Measurements from ENCODE around the gene PIKFYVE. TPM values are rescaled to one million over a fixed set of nuclear protein-coding genes. Genes with fewer than 3 reads are reported as not detected.

The PIKFYVE gene
- total and polyA plus RNA-seq, 2 of the 8 experiments (the other 6 are each of a cell fraction or from before 2014, with no cell fraction given) = 8.8 to 33.5 TPM

- H3K23me2 ChIP-seq (ENCODE audit: low read depth, low read length) = peaks cover 2% of the 10 kb centered on the region; the same call in 1 of the 2 replicates
- H3K56ac ChIP-seq (replicated peaks; ENCODE audit: insufficient read length, low read depth, low read length) = no peak overlapping the region
- peak overlapping the region in 1 of 2 experiments; percentile 70; a peak in 1 of 4 replicates for H3K4me2 ChIP-seq (ENCODE audit: insufficient read depth in 1 of 2, low read depth in 2 of 2, low read length in 2 of 2)
- H3K14ac ChIP-seq (ENCODE audit: insufficient read length) = no peak overlapping the region
- no peak overlapping the region for H2BK12ac ChIP-seq (ENCODE audit: low read depth, low read length)
- TF ChIP-seq, protein P1, sequence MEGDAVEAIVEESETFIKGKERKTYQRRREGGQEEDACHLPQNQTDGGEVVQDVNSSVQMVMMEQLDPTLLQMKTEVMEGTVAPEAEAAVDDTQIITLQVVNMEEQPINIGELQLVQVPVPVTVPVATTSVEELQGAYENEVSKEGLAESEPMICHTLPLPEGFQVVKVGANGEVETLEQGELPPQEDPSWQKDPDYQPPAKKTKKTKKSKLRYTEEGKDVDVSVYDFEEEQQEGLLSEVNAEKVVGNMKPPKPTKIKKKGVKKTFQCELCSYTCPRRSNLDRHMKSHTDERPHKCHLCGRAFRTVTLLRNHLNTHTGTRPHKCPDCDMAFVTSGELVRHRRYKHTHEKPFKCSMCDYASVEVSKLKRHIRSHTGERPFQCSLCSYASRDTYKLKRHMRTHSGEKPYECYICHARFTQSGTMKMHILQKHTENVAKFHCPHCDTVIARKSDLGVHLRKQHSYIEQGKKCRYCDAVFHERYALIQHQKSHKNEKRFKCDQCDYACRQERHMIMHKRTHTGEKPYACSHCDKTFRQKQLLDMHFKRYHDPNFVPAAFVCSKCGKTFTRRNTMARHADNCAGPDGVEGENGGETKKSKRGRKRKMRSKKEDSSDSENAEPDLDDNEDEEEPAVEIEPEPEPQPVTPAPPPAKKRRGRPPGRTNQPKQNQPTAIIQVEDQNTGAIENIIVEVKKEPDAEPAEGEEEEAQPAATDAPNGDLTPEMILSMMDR (IDR thresholded peaks at IDR 0.05; ENCODE audit: control extremely low read depth in 1 of 3, insufficient read depth in 1 of 3, low read depth in 1 of 3, low read length in 3 of 3) = peak in 2 of 3 experiments; percentile 18 to 22; a peak in 2 of 4 replicates
- no peak for TF ChIP-seq KDM4A (IDR thresholded peaks at IDR 0.05; ENCODE audit: low read depth, low read length, severe bottlenecking)
- DNase-seq (ENCODE audit: low read depth in 1 of 2, low spot score in 2 of 2) (no peak), FAIRE-seq (no peak)
- H4K8ac ChIP-seq (ENCODE audit: extremely low read depth, insufficient read depth, low read length) = no peak overlapping the region
- no peak overlapping the region for H3K23ac ChIP-seq (ENCODE audit: insufficient read length)
- peaks cover 0 to 4% (median under 1%) of the 10 kb centered on the region in 4 experiments; a peak in 2 of 7 replicates for H3K4me1 ChIP-seq (replicated peaks in 1 of 4; ENCODE audit: control insufficient read depth in 3 of 4, insufficient read depth in 4 of 4, low read length in 3 of 4)
- no peaks in the 10 kb centered on the region for H3K9me3 ChIP-seq (ENCODE audit: insufficient read depth in 2 of 2, low read depth in 1 of 2, low read length in 1 of 2)
- peaks cover 0 to 1% of the 10 kb centered on the region in 2 experiments for H4K20me1 ChIP-seq (replicated peaks in 1 of 2; ENCODE audit: control insufficient read depth in 1 of 2, insufficient read depth in 2 of 2, low read length in 2 of 2)
- H2BK20ac ChIP-seq (ENCODE audit: low read length) = no peak overlapping the region
- H3K9ac ChIP-seq (replicated peaks in 1 of 4; ENCODE audit: extremely low read depth in 1 of 4, low read depth in 3 of 4, low read length in 3 of 4) = no peak overlapping the region
- H4K91ac ChIP-seq (replicated peaks; ENCODE audit: insufficient read length, low read length) = no peak overlapping the region
- no peak overlapping the region for H2BK5ac ChIP-seq (ENCODE audit: low read depth, low read length)
- 0 out of 2 replicates have a peak, but pooled peaks cover 3% of the 10 kb centered on the region for H3K79me1 ChIP-seq (ENCODE audit: low read depth, low read length)
- H3K4me3 ChIP-seq (ENCODE audit: extremely low read depth in 1 of 4, insufficient read depth in 2 of 4, low read depth in 3 of 4, low read length in 4 of 4) = peak overlapping the region in 1 of 4 experiments; percentile 99; a peak in 1 of 8 replicates
- ChIA-PET POLR2A (ENCODE audit: partially characterized antibody) (interaction anchor here (0.7 to 7.0 kb wide), 6 partner anchors 10 to 155 kb away, joined by 3 to 68 read pairs (median 4); partner anchors contain the start of gene PIKFYVE), CTCF (ENCODE audit: partially characterized antibody) (interaction anchor here (0.7 to 6.2 kb wide), 12 partner anchors 9 to 511 kb away, joined by 3 to 53 read pairs (median 4); partner anchors contain the start of gene PIKFYVE)
- H4K5ac ChIP-seq (ENCODE audit: insufficient read length, low read depth, low read length) = no peak overlapping the region
- no peak overlapping the region for H2BK120ac ChIP-seq (replicated peaks; ENCODE audit: low read depth, low read length)
- H3K79me2 ChIP-seq (ENCODE audit: control insufficient read depth in 1 of 2, insufficient read depth in 2 of 2, low read length in 2 of 2) = peaks cover 3 to 27% of the 10 kb centered on the region in 2 experiments; a peak in 3 of 4 replicates
- H3K36me3 ChIP-seq (ENCODE audit: control insufficient read depth in 2 of 4, insufficient read depth in 4 of 4, low read length in 3 of 4) = peaks cover 4 to 22% (median 8%) of the 10 kb centered on the region in 4 experiments; a peak in 5 of 8 replicates
- H3K4ac ChIP-seq (replicated peaks; ENCODE audit: insufficient read length, low read depth, low read length) = no peak overlapping the region
- 0 out of 2 replicates have a peak overlapping the region, but pooled peaks have one; percentile 62 for H2BK15ac ChIP-seq (ENCODE audit: low read length)
- no peak overlapping the region for H2AK5ac ChIP-seq (ENCODE audit: low read depth, low read length)
- no peak overlapping the region for H3K27ac ChIP-seq (ENCODE audit: low read depth, low read length)
- WGBS, 2 experiments (ENCODE audit: extremely low coverage in 1 of 2, insufficient coverage in 1 of 2, insufficient read length in 1 of 2, insufficient replicate concordance in 2 of 2, low coverage in 1 of 2, low lambda C conversion rate in 2 of 2, missing lambda C conversion rate in 1 of 2) = 79% methylated on average over 10 of the region's 10 CpGs; no CpG with 5 or more reads in 1 of the 2 experiments
- H3K18ac ChIP-seq (ENCODE audit: extremely low read depth, low read length) = no peak overlapping the region
- no peak overlapping the region for H2AFZ ChIP-seq (ENCODE audit: low read length)
- H3K27me3 ChIP-seq (replicated peaks in 1 of 4; ENCODE audit: control insufficient read depth in 3 of 4, extremely low read depth in 1 of 4, insufficient read depth in 3 of 4, low read length in 3 of 4) = no peaks in the 10 kb centered on the region
Measured at GRCh38 chr2:208256192-208256782, 9.8 kb upstream of the PIKFYVE start.
